ENCODE measurements around the gene ZNF346.

ZNF346 gene

DNA sequence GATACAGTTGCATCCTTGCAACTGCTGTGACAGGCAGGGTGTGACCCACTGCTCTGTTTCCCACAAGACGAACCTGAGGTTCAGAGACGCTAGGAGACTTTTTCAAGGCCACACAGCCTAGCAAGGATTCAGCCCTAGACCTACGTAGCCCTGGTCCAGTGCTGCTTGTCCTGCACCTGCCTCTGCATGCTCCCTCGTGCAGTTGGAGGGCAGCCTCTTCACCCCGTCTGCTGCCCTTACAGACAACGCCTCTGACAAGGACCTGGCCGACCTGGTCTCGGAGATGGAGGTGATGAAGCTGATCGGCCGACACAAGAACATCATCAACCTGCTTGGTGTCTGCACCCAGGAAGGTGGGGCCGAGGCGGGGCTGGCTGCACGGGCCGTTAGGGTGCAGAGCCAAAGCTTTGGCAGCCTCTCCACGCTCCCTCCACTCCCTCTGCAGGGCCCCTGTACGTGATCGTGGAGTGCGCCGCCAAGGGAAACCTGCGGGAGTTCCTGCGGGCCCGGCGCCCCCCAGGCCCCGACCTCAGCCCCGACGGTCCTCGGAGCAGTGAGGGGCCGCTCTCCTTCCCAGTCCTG lies 72.7 kb downstream of the ZNF346 start:
- DNase-seq (ENCODE audit: low read depth) = no peak

DNA sequence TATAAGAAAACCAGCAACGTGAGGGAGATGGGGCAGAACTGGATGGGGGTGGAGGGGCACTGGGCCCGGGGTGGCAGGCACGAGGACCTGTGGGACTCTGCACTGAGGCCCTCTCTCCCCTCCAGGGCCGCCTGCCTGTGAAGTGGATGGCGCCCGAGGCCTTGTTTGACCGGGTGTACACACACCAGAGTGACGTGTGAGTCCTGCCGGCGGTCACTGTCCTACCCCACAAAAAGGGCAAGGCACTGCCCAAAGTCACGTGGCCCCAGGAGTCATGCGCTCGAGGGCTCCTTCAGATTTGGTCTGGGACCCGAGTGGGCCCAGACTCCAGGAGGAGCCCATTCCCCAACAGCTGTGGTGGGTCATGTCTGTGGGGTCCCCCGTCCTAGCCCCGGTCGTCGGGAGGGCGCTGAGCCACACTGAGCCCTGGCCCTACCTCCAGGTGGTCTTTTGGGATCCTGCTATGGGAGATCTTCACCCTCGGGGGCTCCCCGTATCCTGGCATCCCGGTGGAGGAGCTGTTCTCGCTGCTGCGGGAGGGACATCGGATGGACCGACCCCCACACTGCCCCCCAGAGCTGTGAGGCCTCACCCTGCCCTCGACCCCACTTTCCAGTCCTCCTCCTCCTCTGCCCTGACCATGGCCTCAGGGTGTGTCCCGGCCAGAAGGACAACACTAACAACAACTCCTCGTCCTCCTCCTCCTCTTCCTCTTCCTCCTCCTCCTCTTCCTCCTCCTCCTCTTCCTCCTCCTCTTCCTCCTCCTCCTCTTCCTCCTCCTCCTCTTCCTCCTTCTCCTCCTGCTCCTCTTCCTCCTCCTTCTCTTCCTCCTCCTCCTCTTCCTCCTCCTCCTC lies 73.9 kb downstream of the ZNF346 start:
- no peak for DNase-seq (ENCODE audit: low read depth)

DNA sequence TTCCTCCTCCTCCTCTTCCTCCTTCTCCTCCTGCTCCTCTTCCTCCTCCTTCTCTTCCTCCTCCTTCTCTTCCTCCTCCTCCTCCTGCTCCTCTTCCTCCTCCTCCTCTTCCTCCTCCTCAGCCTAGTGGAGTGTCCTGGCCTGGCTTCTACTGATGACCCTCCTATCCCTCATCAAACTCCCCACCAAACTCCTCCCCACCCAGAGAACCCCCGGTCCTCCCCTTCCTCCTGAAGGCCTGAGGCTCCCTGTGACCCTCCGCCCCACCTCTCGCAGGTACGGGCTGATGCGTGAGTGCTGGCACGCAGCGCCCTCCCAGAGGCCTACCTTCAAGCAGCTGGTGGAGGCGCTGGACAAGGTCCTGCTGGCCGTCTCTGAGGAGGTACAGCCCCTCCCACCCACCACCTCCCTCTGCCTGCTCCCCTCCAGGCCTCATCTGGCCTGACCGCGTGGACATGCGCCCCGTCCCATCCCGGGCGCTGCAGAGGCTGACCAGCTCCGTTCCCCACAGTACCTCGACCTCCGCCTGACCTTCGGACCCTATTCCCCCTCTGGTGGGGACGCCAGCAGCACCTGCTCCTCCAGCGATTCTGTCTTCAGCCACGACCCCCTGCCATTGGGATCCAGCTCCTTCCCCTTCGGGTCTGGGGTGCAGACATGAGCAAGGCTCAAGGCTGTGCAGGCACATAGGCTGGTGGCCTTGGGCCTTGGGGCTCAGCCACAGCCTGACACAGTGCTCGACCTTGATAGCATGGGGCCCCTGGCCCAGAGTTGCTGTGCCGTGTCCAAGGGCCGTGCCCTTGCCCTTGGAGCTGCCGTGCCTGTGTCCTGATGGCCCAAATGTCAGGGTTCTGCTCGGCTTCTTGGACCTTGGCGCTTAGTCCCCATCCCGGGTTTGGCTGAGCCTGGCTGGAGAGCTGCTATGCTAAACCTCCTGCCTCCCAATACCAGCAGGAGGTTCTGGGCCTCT lies 74.8 kb downstream of the ZNF346 start:
- no peak for DNase-seq (ENCODE audit: low read depth)

DNA sequence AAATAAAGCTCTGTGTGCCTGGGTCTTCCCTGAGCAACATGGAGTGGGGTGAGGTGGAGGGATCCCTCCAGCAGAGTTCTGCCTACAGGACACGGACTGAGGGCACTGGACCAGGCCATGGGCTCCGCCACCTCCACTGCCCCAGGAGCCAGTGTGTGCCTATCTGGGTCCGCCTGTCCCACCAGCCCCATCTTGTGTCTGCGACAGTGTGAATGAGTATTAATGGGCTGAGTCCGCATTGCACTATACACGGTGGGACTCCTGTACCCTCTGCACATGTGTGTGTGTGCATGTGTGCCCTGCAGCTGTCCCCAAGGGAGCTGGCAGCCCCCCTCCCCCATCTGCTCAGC lies 75.6 kb downstream of the ZNF346 start:
- DNase-seq (ENCODE audit: low read depth) = no peak

DNA sequence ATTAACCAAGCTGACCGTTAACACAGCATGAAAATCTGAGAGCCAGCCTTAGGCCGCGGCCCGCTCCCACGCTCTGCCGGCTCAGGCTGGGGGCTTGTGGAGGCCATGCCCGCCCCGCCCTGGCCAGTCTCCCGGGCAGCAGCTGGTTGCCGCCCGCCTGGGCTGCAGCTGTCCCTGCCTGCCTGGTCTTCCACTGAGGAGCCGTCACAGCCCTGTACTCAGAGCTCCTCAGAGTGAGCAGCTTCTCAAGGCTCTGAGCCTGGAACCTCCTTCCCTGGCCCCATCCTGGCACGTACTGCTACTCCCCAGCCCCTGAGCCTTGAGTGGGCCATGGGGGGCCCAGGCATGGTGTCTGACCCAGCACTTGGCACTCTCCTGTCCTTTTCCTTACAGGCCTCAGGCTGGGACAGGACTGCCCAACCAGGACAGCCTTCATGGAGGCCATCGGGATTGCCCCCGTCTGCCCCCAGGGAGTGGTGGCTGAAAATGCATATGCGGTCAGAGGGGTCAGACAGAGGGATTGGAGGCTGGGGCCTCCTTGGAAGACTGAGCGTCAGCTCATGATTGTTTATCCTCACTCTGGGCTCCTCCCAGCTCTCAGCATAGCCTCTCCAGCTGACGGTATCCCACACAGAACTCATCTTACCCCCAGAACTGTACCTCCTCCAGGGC lies 76.1 kb downstream of the ZNF346 start:
- DNase-seq (ENCODE audit: low read depth) = no peak

DNA sequence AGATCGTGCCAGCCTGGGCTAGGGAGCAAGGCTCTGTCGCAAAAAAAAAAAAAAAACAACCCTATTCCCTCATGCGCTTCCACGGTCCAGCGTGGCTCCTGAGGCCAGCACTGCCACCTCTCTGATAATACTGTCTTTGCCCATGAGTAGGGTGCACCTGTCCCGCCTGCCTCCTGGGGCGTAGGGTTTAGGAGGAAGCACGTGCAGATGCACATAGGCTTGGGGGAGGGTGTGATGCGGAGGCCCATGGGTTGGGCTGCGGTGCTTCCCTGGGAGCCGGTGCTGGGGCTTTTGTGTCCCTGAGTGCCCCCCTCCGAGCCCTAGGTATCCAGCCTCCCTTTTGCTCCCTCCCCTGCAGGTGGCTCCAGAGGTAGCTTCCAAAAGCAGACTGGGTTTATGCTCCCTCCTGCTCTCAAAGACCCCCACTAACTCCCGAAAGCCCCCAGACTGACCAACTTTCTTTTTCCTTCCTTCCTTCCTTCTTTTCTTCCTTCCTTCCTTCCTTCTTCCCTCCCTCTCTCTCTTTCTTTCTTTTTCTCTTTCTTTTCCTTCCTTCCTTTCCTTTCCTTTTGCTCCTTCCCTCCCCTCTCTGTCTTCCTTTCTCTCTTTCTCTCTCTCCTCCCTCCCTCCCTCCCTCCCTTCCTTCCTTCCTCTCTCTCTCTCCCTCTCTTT lies 77.1 kb downstream of the ZNF346 start:
- DNase-seq (ENCODE audit: low read depth) = no peak

DNA sequence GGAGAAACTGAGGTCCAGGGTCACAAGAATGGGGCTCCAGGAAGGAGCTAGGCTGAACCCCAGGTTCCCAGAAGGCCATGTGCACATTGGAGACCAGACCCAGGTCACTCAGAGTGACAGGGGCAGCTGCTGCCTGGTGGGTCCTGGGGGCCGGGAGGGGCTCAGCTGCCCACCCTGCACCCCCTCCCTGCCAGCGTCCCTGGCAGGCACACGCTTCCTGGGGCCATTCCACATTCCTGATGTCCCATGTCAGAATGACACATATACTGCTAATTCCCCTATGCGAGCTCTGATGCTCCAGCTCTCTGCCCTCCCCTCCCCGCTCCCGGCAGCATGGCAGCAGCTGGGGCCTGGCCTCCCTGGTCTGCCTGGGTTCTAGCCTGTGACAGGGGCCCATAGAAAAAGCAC lies 78.2 kb downstream of the ZNF346 start:
- DNase-seq (ENCODE audit: low read depth) = no peak

DNA sequence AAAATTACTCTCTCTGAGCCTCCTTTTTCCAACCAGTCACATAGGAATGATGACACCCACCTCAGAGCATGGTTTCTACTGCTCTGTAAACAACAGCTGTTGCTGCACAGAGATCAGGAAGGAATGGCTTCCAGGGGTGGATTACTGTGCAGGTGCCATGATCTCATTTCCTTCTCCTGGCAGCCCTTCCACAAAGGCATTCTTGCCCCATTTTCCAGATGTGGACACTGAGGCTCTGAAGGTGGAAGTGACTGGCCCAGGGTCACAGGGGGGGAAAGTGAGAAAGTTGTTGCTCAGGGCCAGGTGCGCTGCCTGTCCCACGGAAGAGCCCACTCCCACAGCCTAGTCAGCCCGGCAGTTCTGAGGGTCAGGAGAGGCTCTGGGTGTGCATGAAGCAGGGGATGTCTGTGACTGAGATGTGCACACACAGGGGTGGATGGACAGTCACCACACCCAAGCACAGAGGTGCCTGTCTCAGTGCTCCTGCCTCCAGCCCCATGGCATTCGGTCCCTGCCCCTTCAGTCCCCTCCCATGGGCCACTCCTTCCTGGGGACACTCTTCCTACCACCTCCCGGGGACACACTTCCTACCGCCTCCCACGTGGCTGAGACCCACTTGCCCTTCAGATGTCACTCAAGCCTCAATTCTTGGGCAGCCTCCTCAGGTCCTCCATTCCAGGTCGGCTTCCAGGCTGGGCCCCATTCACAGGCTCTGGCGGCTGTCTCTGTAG lies 81.2 kb downstream of the ZNF346 start:
- DNase-seq (ENCODE audit: low read depth) = no peak

DNA sequence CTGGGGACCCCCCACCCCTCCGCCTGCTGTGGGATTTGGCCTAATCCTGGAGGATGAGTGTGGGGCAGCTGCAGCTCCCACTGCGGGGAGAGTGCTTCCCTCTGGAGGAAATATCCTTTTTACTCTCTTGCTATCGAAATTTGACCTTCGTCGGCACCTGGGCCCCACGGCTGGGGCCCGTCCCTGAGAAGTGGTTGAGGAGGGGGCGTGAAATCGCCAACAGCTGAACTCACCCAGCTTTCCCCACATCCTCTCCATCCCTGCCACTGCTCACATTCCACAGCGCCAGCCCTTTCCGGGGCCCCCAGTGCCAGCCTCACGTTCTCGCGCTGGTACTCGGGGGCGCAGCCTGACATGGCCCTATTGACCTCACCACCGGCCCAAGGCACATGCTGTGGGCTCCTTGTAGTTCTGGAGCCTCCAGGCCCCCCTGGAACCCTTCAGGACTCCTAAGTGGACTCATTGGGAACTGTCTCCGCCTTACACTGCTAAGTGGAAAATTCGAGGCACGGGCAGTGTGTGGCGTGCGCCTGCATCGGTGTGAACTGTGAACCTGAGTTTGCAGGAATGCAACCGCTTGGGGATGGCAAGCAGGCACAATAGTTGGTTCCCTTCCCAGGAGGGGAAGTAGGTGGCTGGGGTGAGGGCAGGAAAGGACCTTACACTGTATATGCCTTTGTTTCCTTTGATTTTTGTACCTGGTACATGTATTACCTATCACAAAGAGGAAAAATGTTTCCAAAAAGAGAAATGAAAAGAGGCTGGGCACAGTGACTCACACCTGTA lies 83.4 kb downstream of the ZNF346 start:
- no peak for DNase-seq (ENCODE audit: low read depth)

DNA sequence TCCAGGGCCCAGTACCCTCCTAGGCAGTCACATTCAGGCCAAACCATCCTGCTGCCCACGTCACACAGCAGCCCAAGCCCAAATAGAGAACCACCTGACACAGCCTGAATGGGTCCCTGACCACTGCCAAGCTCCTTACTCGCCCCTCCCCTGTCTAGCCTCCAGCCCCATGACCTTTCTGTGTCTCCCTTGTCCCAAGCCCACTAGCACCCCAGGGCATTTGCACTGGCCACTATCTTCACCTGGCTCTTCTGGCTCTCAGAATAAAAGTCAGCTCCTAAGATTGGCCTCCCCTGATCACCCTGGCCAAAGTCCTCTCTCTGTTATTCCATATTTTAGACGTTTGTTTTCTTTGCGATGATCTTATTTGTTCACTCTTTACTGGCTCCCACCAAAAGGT lies 84.7 kb downstream of the ZNF346 start:
- DNase-seq (ENCODE audit: low read depth) = no peak

DNA sequence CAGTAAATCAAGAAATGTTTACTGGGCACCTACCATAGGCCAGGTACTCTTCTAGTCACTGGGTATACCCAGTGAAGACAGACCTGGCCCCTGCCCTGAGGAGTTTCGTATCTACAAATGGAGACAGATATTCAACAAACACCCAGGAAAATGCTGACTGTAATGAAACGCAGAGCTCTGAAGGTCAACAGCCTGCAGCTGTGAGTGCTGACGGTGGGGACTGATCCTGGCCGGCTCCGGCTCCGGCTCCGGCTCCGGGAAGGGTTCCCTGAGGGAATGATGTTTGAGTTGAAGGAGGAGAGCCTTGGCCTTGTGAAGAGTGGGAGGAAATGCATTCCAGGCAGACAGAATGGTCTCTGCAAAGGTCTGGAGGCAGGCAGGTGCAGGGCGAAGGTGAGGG lies 87.3 kb downstream of the ZNF346 start:
- no peak for DNase-seq (ENCODE audit: low read depth)

DNA sequence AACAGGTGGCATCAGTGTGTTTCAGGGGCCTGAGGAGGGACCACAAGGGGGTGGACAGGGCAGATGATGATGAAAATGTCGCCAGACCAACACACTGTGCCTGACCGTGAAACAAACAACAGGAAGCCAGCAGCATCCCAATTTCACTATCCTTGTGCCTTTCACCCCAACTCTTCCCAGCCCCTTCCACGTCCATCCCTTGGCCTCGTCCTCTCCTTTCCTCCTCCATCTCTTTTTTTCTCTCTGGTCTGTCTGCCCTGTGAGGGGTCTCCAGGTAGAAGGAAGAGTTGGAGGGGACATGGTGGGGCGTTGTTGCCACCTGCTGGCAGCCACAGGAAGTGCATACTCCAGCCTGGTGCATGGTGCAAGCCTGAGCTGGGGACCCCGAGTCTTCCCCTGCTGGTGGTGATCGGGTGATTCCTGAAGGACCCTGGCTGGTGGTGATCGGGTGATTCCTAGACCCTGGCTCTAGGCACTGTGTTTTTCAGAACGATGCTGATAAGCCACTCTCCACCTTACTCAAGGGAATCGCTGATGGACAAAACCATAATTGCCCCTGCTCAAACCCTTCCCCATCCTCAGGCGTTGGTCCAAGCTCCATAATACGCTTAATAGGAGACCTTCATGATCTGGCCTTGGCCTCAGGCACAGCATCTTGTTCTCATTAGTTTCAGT lies 89.4 kb downstream of the ZNF346 start:
- peak; percentile 37 for DNase-seq (ENCODE audit: low read depth)

DNA sequence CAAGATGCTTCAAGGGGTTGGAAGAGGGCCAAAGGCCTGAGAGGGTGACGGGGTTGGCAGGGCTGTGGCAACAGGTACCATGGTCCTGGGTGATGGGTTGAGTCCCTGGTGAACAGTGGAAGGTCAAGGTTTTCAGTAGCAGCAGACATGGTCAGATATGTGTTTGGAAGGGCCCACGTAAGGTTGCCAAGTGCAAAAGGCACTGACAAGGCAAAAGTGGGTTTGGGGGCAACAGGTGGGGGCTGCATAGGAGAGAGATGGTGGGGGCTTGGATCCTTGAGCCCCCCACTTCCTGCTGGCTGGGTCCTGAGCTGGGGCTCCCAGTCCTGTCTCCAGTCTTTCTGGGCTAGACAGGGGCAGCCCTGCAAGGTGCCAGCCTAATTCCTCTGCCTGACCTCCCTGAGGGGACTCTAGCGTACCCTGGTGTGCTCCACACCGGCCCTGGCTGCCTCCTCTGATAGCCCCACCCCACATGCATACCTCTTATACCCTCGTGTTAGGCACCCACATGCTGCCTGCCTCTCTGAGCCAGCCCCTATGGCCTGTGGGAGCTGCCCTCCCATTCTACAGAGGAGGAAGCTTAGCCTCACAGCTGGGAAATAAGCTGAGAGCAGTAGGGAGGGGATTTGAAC lies 90.2 kb downstream of the ZNF346 start:
- no peak for DNase-seq (ENCODE audit: low read depth)

DNA sequence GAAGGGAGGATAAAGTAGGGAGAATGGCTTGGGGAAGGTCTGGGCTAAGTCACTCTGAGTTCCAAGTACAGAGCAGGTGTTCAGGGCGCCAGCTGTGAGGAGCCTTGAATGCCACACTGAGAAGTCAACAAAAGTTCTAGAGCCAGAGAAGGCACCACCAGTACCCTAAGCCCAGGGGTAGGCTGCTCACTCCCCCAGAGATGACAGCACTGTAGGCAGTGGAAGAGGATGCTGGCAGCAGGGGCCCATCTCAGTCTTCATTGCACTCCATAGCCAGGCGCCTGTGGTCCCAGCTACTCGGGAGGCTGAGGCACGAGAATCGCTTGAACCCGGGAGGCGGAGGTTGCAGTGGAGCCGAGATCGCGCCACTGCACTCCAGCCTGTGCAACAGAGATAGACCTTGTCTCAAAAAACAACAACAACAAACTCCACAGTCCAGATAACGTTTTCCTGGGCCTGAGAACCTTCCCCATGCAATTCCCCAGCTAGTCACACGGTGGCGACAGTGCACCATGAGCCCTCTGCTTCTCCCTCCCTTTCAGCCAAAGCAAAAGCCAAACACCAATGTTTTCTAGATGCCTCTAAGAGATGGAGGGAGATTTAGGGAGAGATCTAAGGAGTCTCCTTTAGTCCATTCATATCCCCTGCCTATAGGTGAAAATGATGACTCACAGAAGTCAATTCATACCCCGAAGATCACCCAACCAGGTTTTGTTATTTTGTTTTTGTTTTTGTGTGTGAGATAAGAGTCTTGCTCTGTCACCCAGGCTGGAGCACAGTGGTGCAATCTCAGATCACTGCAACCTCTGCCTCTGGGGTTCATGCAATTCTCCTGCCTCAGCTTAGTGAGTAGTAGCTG lies 91.3 kb downstream of the ZNF346 start:
- peak; percentile 57 for DNase-seq (ENCODE audit: low read depth)

DNA sequence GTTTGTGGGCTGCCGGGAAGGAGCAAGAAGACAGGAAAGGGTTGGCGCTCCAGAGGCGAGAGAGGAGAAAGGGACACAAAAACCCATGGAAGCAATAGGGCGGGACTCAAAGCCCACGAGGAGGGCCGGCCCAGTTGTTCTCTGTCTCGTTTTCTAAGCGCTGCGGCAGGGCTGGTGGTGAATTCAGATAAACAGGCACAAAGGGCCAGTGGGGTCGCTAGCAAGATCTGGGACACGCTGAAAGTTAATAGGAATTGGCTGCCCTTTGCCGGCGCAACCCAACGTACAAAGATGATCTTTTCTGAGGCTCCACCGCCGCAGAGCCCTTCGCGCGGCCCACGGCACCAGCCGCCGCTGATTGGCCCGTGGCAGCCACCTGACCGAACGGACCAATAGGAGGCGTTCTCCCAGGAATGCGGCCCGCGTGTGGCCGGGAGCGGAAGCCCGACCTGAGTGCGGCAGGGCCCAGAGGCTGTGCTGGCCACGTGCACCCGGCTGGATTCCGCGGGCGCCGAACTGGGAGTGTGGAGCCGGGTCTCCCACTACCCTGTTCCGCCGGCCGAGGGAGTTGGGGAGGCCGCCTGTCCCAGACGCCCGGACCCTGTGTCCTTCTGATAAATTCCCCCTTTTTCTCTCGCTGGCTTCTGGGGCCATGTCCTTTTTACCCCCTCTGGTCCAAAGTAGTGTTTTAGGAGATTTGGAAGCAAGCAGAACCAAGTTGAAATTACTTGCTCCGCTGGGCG lies 94.3 kb downstream of the ZNF346 start:
- peak; percentile 80 for DNase-seq (ENCODE audit: low read depth)

DNA sequence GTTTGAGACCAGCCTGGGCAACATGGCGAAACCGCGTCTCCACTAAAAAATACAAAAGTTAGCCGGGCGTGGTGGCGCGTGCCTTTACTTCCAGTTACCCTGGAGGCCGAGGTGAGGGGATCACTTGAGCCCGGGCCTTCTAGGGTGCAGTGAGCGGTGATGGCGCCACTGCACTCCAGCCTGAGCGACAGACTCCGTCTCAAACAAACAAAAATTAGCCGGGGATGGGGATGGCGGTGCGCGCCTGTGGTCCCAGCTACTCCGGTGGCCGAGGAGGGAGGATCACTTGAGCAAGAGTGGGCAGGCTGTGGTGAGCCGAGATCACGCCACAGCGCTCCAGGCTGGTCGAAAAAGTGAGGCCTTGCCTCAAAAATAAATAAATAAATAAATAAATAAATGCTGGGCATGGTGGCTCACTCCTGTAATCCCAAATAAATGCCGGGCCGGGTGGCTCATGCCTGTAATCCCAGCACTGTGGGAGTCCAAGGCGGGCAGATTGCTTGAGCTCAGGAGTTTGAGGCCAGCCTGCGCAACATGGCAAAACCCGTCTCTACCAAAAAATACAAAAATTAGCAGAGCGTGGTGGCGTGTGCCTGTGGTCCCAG lies 95.0 kb downstream of the ZNF346 start:
- no peak for DNase-seq (ENCODE audit: low read depth)

DNA sequence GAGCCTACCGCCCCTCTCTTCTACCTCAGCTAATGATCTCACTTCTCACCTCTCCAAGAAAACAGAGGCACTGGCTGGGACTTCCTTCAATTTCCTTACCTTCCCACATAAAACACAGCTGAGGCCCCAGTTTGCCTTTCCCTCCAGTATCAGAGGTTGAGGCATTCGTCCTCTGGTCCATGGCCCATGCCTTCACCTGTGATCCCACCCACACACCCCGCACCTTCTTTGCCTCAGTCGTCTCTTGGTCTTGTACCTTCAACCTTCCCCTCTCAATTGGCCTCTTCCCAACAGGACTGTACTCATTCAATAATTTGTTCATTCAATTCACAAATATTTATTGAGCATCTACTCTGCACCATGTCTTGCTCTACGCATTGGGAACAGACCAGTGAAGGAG lies 100.1 kb downstream of the ZNF346 start:
- no peak for DNase-seq (ENCODE audit: low read depth)
